ENCODE results near the gene AKR1E2. TPM values are rescaled to one million over a fixed set of nuclear protein-coding genes. Genes with fewer than 3 reads are reported as not detected.

AKR1E2 gene
- total and polyA plus RNA-seq, 4 donors, result 0.46 to 9.4 (median 2.6) TPM

- H3K9ac ChIP-seq (ENCODE audit: low read depth in 1 of 2, low read length in 2 of 2), result no peak overlapping the region
- no peaks in the 10 kb centered on the region for H3K9me3 ChIP-seq (ENCODE audit: control insufficient read depth in 4 of 4, low read length in 3 of 4)
- H3K36me3 ChIP-seq (ENCODE audit: control insufficient read depth in 4 of 4, insufficient read depth in 3 of 4, low read depth in 1 of 4, low read length in 3 of 4), result no peaks in the 10 kb centered on the region
- H3K4me3 ChIP-seq (ENCODE audit: low read depth in 1 of 3, low read length in 3 of 3), result no peak overlapping the region
- peaks cover 0 to 3% (median 2%) of the 10 kb centered on the region in 4 donors for H3K4me1 ChIP-seq (ENCODE audit: control insufficient read depth in 4 of 4, insufficient read depth in 4 of 4, low read length in 3 of 4)
- H3K27ac ChIP-seq (ENCODE audit: low read depth in 1 of 2, low read length in 2 of 2), result no peak overlapping the region
- no peaks in the 10 kb centered on the region for H3K27me3 ChIP-seq (ENCODE audit: control insufficient read depth in 4 of 4, insufficient read depth in 4 of 4, low read length in 3 of 4)
- TF ChIP-seq JUND (IDR thresholded peaks at IDR 0.05), result no peak
- no peak for TF ChIP-seq NR2F2 (IDR thresholded peaks at IDR 0.05)
- no peak for TF ChIP-seq RXRA (IDR thresholded peaks at IDR 0.05)
- no peak for TF ChIP-seq TAF1 (conservative IDR thresholded peaks at IDR 0.05)
- no peak for TF ChIP-seq EGR1 (IDR thresholded peaks at IDR 0.05; ENCODE audit: low read depth in 2 of 2)
- 94% methylated on average over 5 of the region's 5 CpGs for WGBS
- DNase-seq (ENCODE audit: low spot score), result no peak
These were observed 5.1 kb downstream of the AKR1E2 start for GRCh38 chr10:4831091-4831490.

GRCh38 chr10:4833286-4833685 lies 7.3 kb downstream of the AKR1E2 start:
- TF ChIP-seq EGR1 (IDR thresholded peaks at IDR 0.05; ENCODE audit: low read depth in 2 of 2), result no peak
- TF ChIP-seq, protein P1, sequence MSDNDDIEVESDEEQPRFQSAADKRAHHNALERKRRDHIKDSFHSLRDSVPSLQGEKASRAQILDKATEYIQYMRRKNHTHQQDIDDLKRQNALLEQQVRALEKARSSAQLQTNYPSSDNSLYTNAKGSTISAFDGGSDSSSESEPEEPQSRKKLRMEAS (IDR thresholded peaks at IDR 0.05), result no peak
- no peak for TF ChIP-seq HNF4G (IDR thresholded peaks at IDR 0.05)
- TF ChIP-seq GABPA (IDR thresholded peaks at IDR 0.05 in 1 of 2, conservative IDR thresholded peaks at IDR 0.05 in 1 of 2), result no peak
- no peak for TF ChIP-seq TAF1 (conservative IDR thresholded peaks at IDR 0.05)
- no peaks in the 10 kb centered on the region for H3K36me3 ChIP-seq (ENCODE audit: control insufficient read depth in 4 of 4, insufficient read depth in 3 of 4, low read depth in 1 of 4, low read length in 3 of 4)
- DNase-seq (ENCODE audit: low spot score), result no peak
- H3K4me1 ChIP-seq (ENCODE audit: control insufficient read depth in 4 of 4, insufficient read depth in 4 of 4, low read length in 3 of 4), result no peaks in the 10 kb centered on the region
- H3K27ac ChIP-seq (ENCODE audit: low read depth in 1 of 2, low read length in 2 of 2), result no peak overlapping the region
- H3K27me3 ChIP-seq (ENCODE audit: control insufficient read depth in 4 of 4, insufficient read depth in 4 of 4, low read length in 3 of 4), result no peaks in the 10 kb centered on the region
- WGBS, result 95% methylated on average over 7 of the region's 7 CpGs
- H3K4me3 ChIP-seq (ENCODE audit: low read depth in 1 of 3, low read length in 3 of 3), result no peak overlapping the region
- H3K9me3 ChIP-seq (ENCODE audit: control insufficient read depth in 4 of 4, low read length in 3 of 4), result no peaks in the 10 kb centered on the region
- no peak overlapping the region for H3K9ac ChIP-seq (ENCODE audit: low read depth in 1 of 2, low read length in 2 of 2)

GRCh38 chr10:4834898-4835405 lies 8.9 kb downstream of the AKR1E2 start:
- Histone ChIP-seq H3K4me1 (ENCODE audit: control insufficient read depth in 4 of 4, insufficient read depth in 4 of 4, low read length in 3 of 4) (peaks cover 0 to 1% (median under 1%) of the 10 kb centered on the region in 4 donors), H3K36me3 (ENCODE audit: control insufficient read depth in 4 of 4, insufficient read depth in 3 of 4, low read depth in 1 of 4, low read length in 3 of 4) (no peaks in the 10 kb centered on the region), H3K4me3 (ENCODE audit: low read depth in 1 of 3, low read length in 3 of 3) (no peak overlapping the region), H3K9me3 (ENCODE audit: control insufficient read depth in 4 of 4, low read length in 3 of 4) (no peaks in the 10 kb centered on the region), H3K27me3 (ENCODE audit: control insufficient read depth in 4 of 4, insufficient read depth in 4 of 4, low read length in 3 of 4) (no peaks in the 10 kb centered on the region), H3K27ac (ENCODE audit: low read depth in 1 of 2, low read length in 2 of 2) (no peak overlapping the region), H3K9ac (ENCODE audit: low read depth in 1 of 2, low read length in 2 of 2) (no peak overlapping the region)
- no peak for DNase-seq (ENCODE audit: low spot score)
- 91% methylated on average over 4 of the region's 4 CpGs for WGBS
- TF ChIP-seq GABPA (IDR thresholded peaks at IDR 0.05 in 1 of 2, conservative IDR thresholded peaks at IDR 0.05 in 1 of 2), result no peak
- TF ChIP-seq, protein P1 (IDR thresholded peaks at IDR 0.05), result no peak
- TF ChIP-seq FOXA1 (IDR thresholded peaks at IDR 0.05), result no peak
- no peak for TF ChIP-seq RAD21 (IDR thresholded peaks at IDR 0.05)
- no peak for TF ChIP-seq FOXA2 (IDR thresholded peaks at IDR 0.05)
- TF ChIP-seq, protein P2, sequence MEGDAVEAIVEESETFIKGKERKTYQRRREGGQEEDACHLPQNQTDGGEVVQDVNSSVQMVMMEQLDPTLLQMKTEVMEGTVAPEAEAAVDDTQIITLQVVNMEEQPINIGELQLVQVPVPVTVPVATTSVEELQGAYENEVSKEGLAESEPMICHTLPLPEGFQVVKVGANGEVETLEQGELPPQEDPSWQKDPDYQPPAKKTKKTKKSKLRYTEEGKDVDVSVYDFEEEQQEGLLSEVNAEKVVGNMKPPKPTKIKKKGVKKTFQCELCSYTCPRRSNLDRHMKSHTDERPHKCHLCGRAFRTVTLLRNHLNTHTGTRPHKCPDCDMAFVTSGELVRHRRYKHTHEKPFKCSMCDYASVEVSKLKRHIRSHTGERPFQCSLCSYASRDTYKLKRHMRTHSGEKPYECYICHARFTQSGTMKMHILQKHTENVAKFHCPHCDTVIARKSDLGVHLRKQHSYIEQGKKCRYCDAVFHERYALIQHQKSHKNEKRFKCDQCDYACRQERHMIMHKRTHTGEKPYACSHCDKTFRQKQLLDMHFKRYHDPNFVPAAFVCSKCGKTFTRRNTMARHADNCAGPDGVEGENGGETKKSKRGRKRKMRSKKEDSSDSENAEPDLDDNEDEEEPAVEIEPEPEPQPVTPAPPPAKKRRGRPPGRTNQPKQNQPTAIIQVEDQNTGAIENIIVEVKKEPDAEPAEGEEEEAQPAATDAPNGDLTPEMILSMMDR (IDR thresholded peaks at IDR 0.05; ENCODE audit: low read depth, low read length, missing input control), result no peak
- TF ChIP-seq SP1 (IDR thresholded peaks at IDR 0.05), result no peak
- TF ChIP-seq EGR1 (IDR thresholded peaks at IDR 0.05; ENCODE audit: low read depth in 2 of 2), result no peak
- TF ChIP-seq, protein P3, sequence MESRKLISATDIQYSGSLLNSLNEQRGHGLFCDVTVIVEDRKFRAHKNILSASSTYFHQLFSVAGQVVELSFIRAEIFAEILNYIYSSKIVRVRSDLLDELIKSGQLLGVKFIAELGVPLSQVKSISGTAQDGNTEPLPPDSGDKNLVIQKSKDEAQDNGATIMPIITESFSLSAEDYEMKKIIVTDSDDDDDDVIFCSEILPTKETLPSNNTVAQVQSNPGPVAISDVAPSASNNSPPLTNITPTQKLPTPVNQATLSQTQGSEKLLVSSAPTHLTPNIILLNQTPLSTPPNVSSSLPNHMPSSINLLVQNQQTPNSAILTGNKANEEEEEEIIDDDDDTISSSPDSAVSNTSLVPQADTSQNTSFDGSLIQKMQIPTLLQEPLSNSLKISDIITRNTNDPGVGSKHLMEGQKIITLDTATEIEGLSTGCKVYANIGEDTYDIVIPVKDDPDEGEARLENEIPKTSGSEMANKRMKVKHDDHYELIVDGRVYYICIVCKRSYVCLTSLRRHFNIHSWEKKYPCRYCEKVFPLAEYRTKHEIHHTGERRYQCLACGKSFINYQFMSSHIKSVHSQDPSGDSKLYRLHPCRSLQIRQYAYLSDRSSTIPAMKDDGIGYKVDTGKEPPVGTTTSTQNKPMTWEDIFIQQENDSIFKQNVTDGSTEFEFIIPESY (IDR thresholded peaks at IDR 0.05), result no peak
- TF ChIP-seq YY1 (IDR thresholded peaks at IDR 0.05), result no peak
- TF ChIP-seq HNF4A (conservative IDR thresholded peaks at IDR 0.05), result no peak
- no peak for TF ChIP-seq RXRA (IDR thresholded peaks at IDR 0.05)
- TF ChIP-seq HNF4G (IDR thresholded peaks at IDR 0.05), result no peak
- TF ChIP-seq NR2F2 (IDR thresholded peaks at IDR 0.05), result no peak
- TF ChIP-seq, protein P4, sequence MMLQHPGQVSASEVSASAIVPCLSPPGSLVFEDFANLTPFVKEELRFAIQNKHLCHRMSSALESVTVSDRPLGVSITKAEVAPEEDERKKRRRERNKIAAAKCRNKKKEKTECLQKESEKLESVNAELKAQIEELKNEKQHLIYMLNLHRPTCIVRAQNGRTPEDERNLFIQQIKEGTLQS (IDR thresholded peaks at IDR 0.05), result no peak
- TF ChIP-seq TAF1 (conservative IDR thresholded peaks at IDR 0.05), result no peak
- no peak for TF ChIP-seq JUND (IDR thresholded peaks at IDR 0.05)
- no peak for TF ChIP-seq REST (IDR thresholded peaks at IDR 0.05)
